ENCODE measurements around the gene CAMKK2.

The CAMKK2 gene

GRCh38 chr12:121189619-121190155, 106.8 kb downstream of the CAMKK2 start:
- no peak for DNase-seq

- DNase-seq = no peak
Observed at GRCh38 chr12:121189131-121189530, 107.4 kb downstream of the CAMKK2 start.

DNA sequence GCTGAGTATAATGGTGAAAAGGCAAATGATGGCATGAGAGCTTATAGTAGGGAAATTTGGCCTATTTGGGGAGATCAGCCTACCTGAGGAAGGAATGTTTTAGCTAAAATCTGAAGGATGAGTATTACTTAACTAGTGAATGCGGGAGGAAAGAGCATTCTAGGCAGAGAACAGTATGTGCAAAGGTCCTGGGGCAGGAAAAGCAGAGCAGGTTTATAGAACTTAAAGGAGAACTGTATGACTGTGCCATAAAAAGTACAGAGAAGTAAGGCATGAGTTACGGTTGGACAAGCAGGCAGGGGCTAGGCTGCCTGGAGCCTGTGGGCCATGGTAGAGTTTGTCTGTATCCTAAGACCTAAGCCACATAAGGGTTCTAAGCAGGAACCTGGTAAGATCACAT, 108.3 kb downstream of the CAMKK2 start:
- no peak for DNase-seq
